Fibroblast of peridontal ligament (primary cell): ENCODE measurements around the gene GART.
"Not testable (repeated sequence)": the region's sequence is repeated elsewhere in the genome, so short reads cannot be mapped to it uniquely, and the experiment has no call there.

Experiments
- DNase-seq: peaks from one replicate; pipeline ENCODE4 v3.0.0-alpha.2; 2010; ENCODE audit errors: extremely low read depth

GART gene

DNA sequence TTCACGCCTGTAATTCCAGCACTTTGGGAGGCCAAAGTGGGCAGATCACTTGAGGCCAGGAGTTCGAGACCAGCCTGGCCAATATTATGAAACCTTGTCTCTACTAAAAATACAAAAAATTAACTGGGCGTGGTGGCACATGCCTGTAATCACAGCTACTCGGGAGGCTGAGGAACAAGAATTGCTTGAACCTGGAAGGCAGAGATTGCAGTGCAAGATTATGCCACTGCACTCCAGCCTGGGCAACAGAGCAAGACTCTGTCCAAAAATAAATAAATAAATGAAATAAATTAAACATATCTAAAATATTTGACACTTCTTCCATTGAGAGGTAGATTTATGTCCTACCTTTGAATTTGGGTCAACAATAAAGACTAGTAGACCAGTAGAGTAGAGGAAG, 72.7 kb downstream of the GART start:
- DNase-seq = not testable (repeated sequence)

DNA sequence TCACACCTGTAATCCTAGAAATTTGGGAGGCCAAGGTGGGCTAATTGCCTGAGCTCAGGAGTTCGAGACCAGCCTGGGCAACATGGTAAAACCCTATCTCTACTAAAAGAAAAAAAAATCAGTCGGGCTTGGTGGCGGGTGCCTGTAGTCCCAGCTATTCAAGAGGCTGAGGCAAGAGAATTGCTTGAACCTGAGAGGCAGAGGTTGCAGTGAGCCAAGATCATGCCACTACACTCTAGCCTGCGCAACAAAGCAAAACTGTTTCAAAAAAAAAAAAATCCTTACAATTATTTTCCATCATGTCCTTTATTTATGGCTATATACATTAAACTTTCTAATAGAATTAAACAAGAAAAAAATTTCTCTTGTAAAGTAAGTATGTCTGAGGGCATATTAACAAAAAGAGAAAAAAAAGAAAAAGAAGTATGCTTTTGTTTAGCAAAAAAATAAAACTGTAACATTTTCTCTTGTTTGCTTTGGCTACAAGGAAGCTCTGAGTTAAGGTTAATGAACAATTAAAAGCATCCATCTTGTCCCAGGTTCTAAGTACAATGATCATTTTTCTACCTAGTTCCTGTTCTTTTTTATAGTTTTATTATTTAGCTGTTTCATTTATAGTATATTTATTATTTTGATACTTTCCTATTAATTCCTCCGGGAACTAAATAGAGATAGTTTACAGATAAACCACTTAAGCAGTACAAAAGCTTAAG, 80.2 kb downstream of the GART start:
- DNase-seq = no peak

DNA sequence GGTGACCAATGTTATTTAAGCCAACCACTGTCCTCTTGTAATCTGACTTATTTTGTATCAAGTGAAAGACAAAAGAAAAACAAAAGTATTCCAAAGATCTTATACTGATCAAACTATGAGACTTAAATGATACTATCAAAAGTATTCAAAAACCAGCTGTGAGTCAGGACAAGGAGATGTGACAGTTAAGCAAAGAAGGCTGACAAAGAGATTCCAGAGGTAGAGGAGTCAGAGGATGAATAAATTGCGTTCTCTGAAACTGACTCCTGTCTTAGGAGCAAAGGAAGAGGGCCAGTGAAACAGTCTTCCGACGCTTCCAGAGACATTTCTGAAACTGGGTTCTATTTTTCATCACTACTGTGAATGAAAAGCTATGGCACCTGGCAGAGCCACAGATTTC, 83.1 kb downstream of the GART start:
- DNase-seq = no peak

DNA sequence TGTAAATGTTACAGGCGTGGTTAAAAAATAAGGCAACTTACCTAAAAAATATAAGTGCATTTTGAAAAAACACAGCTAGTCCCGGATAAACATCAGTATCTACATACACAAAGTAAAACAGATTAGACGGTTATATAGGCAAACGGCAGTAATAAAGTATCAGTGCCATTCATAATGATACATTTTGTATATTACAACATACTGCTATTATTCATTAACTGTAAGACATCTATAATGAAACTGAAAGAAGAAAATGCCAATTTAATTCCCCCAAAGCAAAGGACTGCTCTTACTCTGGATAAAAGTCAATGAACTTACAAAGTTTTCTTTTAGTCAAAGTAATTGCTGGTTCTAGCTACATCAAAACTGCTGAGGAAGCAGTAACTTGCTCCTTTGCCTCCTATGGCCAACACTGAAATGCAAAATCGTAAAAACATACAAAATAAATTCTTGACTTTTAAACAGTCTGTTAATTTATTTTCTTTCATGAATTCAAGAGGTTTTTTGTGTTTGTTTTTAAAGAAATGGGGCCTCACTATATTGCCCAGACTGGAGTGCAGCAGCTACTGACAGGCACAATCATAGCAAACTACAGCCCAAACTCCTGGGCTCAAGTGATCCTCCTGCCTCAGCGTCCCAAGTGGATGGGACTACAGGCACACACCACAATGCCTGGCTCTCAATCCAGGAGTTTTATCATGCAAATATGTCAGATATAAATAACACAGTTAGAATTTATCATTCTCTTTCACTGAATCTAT, 86.1 kb downstream of the GART start:
- no peak for DNase-seq
